Kidney (tissue), 14 donors: ENCODE measurements around the gene LY6G5C. TPM values are rescaled to one million over a fixed set of nuclear protein-coding genes. Genes with fewer than 3 reads are reported as not detected.

Experiments
- DNase-seq, 5 donors: peaks; one replicate each; pipeline ENCODE4 v3.0.0-alpha.2; 2013 to 2020
- FAIRE-seq: peaks from 2 replicates; lab custom pipeline; 2012; peaks lifted over from hg19 to GRCh38; lab: Jason Lieb, UNC
- H3K27ac ChIP-seq, 2 donors: one replicate each; pipeline ENCODE4 v1.7.0; 2013; ENCODE audit warnings: low read depth in 2 of 2, low read length in 2 of 2, inconsistent platforms in 1 of 2
- H3K27me3 ChIP-seq: one replicate; pipeline ENCODE4 v1.7.1; 2013; ENCODE audit warnings: low read length, inconsistent platforms; ENCODE audit not compliant: control insufficient read depth, insufficient read depth
- H3K36me3 ChIP-seq, 3 donors: one replicate each; pipeline versions ENCODE4 v1.7.0 to v1.7.1; 2013; ENCODE audit warnings: low read length in 3 of 3, control low read depth in 1 of 3, inconsistent platforms in 1 of 3; ENCODE audit not compliant: insufficient read depth in 3 of 3, control insufficient read depth in 2 of 3
- H3K4me1 ChIP-seq, 3 donors: one replicate each; pipeline versions ENCODE4 v1.7.0 to v1.7.1; 2013; ENCODE audit warnings: low read length in 3 of 3, inconsistent platforms in 1 of 3, low read depth in 1 of 3; ENCODE audit not compliant: control insufficient read depth in 2 of 3, insufficient read depth in 2 of 3
- H3K4me3 ChIP-seq, 3 donors: one replicate each; pipeline versions ENCODE4 v1.7.0 to v1.8.1; 2013; ENCODE audit warnings: low read length in 3 of 3, control low read depth in 1 of 3, inconsistent platforms in 1 of 3
- H3K9ac ChIP-seq, 3 donors: one replicate each; pipeline versions ENCODE4 v1.7.0 to v1.7.1; 2013; ENCODE audit warnings: low read length in 3 of 3, control low read depth in 1 of 3, inconsistent platforms in 1 of 3
- H3K9me3 ChIP-seq, 3 donors: one replicate each; pipeline versions ENCODE4 v1.7.0 to v1.7.1; 2013; ENCODE audit warnings: low read length in 3 of 3, control low read depth in 1 of 3, inconsistent platforms in 1 of 3; ENCODE audit not compliant: control insufficient read depth in 2 of 3, insufficient read depth in 1 of 3
- intact Hi-C: fragments of 100-400 bp; cut with DNase I; formaldehyde crosslinking; loops from one replicate; pipeline ENCODE4 v1.11.1; 2022
- polyA plus RNA-seq: library from polyadenylated mRNA; stranded (reverse); fragments of 350-450 nt; fragmentation: Illumina TruSeq; extraction: RNeasy Lipid Tissue Mini Kit (QIAGEN cat#74804); gene quantifications from one replicate; pipeline ENCODE4 v1.2.3, GENCODE V29; 2014; ENCODE audit warnings: low read depth, low replicate concordance; ENCODE audit not compliant: insufficient read depth
- total RNA-seq: library from RNA; stranded (reverse); fragmentation: NEBNext Ultra II Directional; extraction: Animal tissue kit (Norgen Biotek cat#: 25700); gene quantifications from one replicate; pipeline ENCODE4 v1.2.1, GENCODE V29; 2021
- TF ChIP-seq, protein P1 (sequence below): IDR thresholded peaks from 3 replicates; pipeline ENCODE4 v1.5.1; 2012; ENCODE audit warnings: mild to moderate bottlenecking, moderate library complexity, borderline replicate concordance; ENCODE audit not compliant: insufficient read depth; ENCODE audit errors: extremely low read depth
- donor health status: control.
- donor health status: control.
- donor health status: control.
- donor health status: control.
- donor health status: control.
- donor health status: DM: yes; HTN: yes; CAD: no.
- donor health status: Normal renal cell carcinoma (clear cell type).

Gene LY6G5C
- total and polyA plus RNA-seq, 2 donors from 2014 or later, result 2.5 to 4.6 TPM

DNA sequence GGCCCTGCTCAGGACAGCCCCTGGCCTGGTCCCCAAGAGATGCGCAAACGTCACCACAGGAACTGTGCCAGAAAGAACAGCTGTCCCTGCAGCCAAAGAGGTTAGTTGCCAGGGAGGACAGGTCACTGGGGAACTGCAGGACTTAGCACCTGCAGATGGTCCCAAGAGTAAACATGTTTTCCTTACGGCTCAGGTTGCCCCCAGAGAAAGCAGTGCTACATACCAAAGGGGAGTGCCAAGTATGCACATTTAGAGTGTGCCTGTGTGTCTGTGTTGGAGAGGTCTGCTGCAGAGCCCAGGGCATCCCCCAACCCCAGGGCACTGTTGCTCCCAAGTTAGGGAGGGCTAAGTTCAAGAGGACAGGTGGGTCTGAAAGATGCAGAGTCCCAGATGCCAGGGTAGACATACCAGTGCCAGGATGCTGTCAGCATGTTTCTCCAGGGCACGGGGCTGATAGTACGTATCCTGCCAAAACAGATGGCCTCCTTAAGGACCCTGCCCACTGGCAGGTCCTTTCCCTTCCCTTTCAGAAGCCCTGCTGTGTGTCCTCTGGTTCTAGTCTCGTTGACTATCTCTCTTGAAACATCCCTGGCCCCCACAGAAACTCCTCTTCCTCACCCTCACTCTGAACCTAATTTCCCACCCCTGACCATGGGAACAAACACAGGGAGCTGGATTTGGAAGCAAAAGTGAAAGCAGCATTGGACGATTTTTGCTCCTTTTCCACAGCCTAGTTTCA is 21.0 kb upstream of the LY6G5C start:
- FAIRE-seq (no peak), DNase-seq (peak in 3 of 5 donors; percentile 41 to 74 (median 52))
- H3K27me3 ChIP-seq, result no peaks in the 10 kb centered on the region
- peaks cover 0 to 10% (median 9%) of the 10 kb centered on the region in 3 donors for H3K4me1 ChIP-seq
- H3K27ac ChIP-seq, result no peak overlapping the region
- H3K9me3 ChIP-seq, result no peaks in the 10 kb centered on the region
- TF ChIP-seq, protein P1, sequence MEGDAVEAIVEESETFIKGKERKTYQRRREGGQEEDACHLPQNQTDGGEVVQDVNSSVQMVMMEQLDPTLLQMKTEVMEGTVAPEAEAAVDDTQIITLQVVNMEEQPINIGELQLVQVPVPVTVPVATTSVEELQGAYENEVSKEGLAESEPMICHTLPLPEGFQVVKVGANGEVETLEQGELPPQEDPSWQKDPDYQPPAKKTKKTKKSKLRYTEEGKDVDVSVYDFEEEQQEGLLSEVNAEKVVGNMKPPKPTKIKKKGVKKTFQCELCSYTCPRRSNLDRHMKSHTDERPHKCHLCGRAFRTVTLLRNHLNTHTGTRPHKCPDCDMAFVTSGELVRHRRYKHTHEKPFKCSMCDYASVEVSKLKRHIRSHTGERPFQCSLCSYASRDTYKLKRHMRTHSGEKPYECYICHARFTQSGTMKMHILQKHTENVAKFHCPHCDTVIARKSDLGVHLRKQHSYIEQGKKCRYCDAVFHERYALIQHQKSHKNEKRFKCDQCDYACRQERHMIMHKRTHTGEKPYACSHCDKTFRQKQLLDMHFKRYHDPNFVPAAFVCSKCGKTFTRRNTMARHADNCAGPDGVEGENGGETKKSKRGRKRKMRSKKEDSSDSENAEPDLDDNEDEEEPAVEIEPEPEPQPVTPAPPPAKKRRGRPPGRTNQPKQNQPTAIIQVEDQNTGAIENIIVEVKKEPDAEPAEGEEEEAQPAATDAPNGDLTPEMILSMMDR, result no peak
- H3K4me3 ChIP-seq, result peak overlapping the region; percentile 89 to 98 (median 96)
- H3K9ac ChIP-seq, result peak overlapping the region; percentile 81 to 96 (median 88)
- intact Hi-C loops, result no loop called here
- H3K36me3 ChIP-seq, result peaks cover 3 to 5% (median 4%) of the 10 kb centered on the region in 3 donors

DNA sequence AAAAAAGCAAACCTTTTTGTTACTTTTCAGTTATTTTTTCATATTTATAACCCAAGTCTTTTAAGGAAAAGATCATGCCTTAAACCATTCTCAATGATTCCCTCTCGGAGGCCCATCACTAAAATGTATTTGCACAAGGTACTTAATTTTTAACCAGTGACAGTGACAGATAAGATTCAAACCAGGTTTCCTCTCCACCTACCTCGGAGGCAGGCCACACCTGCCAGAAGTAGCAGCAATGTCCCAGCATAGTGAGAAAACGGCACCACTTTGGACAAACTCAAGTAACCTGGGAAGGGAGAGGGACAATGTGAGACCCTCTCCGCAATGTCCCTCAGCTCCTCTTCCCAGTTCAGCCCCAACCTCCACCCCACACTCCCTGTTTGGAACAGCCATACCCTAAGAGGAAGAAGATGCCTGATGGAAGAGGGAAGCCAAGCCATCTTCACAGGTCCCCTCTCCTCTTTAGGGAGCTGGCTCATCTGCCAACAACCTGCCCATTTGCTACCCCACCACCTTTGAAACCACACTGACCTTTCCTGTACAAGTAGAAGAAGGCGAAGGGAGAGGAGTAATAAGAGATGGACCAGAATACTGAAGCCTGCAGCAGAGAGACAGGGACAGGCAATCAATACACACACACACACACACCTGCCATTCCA is 20.0 kb upstream of the LY6G5C start:
- DNase-seq (no peak), FAIRE-seq (no peak)
- Histone ChIP-seq H3K9me3 (no peaks in the 10 kb centered on the region), H3K4me1 (peaks cover 0 to 10% (median 9%) of the 10 kb centered on the region in 3 donors), H3K36me3 (peaks cover 3 to 9% (median 4%) of the 10 kb centered on the region in 3 donors), H3K27me3 (no peaks in the 10 kb centered on the region), H3K27ac (no peak overlapping the region), H3K4me3 (no peak overlapping the region), H3K9ac (no peak overlapping the region)
- TF ChIP-seq, protein P1, result no peak
- intact Hi-C loops, result no loop called here

DNA sequence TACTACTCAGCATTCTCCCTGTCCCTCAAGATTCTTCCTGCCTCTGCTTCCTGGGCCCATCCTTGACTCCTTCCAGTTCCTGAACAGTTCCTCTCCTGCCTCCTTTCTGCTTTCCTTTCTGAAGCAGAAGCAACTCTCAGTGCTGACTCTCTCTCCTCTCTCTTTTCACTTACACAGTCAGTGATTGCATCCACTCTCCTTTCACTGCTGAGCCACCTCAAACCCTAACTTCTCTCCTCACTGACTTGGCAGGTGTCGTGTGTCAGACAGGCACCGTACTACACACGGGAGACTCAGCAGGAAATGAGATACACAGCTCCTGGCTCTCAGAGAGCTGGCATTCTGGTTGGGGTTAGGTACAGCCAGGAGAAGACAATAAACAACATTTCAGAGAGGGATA is 16.7 kb upstream of the LY6G5C start:
- H3K4me1 ChIP-seq, result peaks cover 0 to 10% (median 9%) of the 10 kb centered on the region in 3 donors
- no peak overlapping the region for H3K9ac ChIP-seq
- no peak overlapping the region for H3K27ac ChIP-seq
- peaks cover 10 to 13% (median 12%) of the 10 kb centered on the region in 3 donors for H3K36me3 ChIP-seq
- FAIRE-seq, result no peak
- TF ChIP-seq, protein P1, result no peak
- DNase-seq, result no peak
- H3K4me3 ChIP-seq, result no peak overlapping the region
- no peaks in the 10 kb centered on the region for H3K9me3 ChIP-seq
- intact Hi-C loops, result no loop called here
- H3K27me3 ChIP-seq, result no peaks in the 10 kb centered on the region
